ENCODE data around the gene IRF4.

IRF4 gene

GRCh38 chr6:359261-360035, 32.1 kb upstream of the IRF4 start:
- H3K27ac ChIP-seq = no peak overlapping the region
- H3K4me3 ChIP-seq (ENCODE audit: low read depth, low read length) = no peak overlapping the region
- TF ChIP-seq, protein P1, sequence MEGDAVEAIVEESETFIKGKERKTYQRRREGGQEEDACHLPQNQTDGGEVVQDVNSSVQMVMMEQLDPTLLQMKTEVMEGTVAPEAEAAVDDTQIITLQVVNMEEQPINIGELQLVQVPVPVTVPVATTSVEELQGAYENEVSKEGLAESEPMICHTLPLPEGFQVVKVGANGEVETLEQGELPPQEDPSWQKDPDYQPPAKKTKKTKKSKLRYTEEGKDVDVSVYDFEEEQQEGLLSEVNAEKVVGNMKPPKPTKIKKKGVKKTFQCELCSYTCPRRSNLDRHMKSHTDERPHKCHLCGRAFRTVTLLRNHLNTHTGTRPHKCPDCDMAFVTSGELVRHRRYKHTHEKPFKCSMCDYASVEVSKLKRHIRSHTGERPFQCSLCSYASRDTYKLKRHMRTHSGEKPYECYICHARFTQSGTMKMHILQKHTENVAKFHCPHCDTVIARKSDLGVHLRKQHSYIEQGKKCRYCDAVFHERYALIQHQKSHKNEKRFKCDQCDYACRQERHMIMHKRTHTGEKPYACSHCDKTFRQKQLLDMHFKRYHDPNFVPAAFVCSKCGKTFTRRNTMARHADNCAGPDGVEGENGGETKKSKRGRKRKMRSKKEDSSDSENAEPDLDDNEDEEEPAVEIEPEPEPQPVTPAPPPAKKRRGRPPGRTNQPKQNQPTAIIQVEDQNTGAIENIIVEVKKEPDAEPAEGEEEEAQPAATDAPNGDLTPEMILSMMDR (IDR thresholded peaks at IDR 0.05; ENCODE audit: low read depth, low read length) = no peak
- H3K27me3 ChIP-seq (ENCODE audit: insufficient read depth, low read depth, severe bottlenecking) = peaks cover 63% of the 10 kb centered on the region
- H3K36me3 ChIP-seq = no peaks in the 10 kb centered on the region
- DNase-seq = no peak
- H3K9me3 ChIP-seq (ENCODE audit: severe bottlenecking) = peaks cover 7% of the 10 kb centered on the region

DNA sequence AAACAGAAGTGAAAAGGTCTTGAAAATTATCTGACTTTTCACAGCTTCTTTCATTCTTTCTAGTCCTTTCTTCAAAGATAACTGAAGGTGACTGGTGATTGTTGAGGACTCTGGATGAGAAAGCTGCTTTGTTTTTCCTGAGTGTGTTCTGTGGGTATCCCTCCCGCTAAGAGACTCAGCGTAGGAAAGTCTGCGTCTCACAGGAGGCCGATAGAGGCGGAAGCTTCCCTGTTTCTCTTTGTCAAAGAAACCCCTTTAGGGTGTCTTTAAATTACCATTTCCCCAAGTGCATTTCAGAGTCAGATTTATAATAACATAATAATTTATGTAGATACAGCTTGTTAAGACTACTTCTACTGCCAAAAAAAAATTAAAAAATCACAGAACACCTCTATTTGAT, 31.2 kb upstream of the IRF4 start:
- Histone ChIP-seq H3K4me3 (ENCODE audit: low read depth, low read length) (no peak overlapping the region), H3K9me3 (ENCODE audit: severe bottlenecking) (peaks cover 7% of the 10 kb centered on the region), H3K27me3 (ENCODE audit: insufficient read depth, low read depth, severe bottlenecking) (peaks cover 67% of the 10 kb centered on the region), H3K36me3 (no peaks in the 10 kb centered on the region), H3K27ac (no peak overlapping the region)
- DNase-seq = no peak
- TF ChIP-seq, protein P1 (IDR thresholded peaks at IDR 0.05; ENCODE audit: low read depth, low read length) = no peak

DNA sequence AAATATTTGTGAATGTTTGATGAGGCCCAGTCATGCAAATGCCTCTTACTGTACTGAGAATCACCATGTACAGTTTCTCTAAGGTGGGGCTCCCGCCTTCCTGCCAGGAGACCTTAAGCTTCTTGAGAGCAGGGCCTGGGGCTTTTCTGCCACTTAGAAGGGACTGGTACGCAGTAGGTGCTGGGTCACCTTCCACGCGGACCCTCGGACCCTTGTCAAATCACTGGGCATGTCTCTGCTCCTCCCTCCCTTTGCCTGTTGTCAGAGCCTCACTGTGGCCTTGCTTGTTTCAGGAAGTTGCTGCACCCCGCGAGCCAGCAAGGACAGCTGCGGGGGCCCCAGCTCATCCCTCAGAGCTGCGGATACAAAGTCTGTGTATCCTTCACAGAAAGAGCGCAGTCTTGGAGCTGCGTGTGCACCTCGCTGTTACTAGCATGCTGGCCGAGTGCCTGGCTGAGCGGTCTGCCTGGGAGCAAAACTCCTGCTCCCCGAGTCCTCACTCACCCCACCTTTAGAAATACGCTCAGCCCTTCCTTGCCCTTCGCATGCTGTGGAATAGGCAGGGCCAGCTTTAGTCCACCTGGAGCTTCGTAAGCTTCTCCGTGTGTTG, 30.7 kb upstream of the IRF4 start:
- Histone ChIP-seq H3K4me3 (ENCODE audit: low read depth, low read length) (no peak overlapping the region), H3K9me3 (ENCODE audit: severe bottlenecking) (peaks cover 7% of the 10 kb centered on the region), H3K27me3 (ENCODE audit: insufficient read depth, low read depth, severe bottlenecking) (peaks cover 71% of the 10 kb centered on the region), H3K27ac (no peak overlapping the region), H3K36me3 (no peaks in the 10 kb centered on the region)
- DNase-seq = no peak
- TF ChIP-seq, protein P1 (IDR thresholded peaks at IDR 0.05; ENCODE audit: low read depth, low read length) = no peak

DNA sequence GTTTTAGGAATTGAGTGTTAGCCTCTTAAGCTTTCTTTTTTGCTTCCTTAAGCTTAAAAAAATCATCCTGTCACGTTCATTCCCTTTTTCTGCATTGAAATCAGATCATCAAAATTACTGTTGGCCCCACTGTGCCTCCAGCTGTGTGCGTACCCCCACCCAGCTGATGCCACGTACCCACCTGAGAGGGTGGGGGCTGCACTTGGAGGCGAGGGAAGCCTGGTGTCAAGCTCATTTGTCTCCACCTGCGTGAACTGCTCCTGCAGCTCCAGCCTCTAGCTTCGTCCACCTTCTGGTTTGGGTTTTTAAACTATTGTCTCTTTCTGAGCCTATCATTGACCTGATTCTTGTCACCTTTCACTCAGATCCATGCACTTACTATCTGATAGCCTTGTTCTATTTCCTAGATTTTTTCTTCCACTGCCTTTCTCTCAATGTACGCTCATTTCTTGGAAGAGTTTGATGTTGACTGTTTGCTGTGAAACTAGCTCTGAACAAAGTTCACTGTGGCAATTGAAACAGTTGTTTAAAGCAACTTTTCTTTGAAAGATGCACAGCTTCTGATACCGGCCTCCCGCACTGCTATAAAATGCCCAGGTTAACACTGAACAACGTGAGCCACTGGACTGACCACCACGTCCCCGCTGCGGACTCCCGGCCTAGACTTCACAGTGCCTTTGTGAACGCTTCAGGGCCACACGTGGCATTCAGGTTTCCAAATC, 30.0 kb upstream of the IRF4 start:
- DNase-seq = no peak
- TF ChIP-seq, protein P1 (IDR thresholded peaks at IDR 0.05; ENCODE audit: low read depth, low read length) = no peak
- Histone ChIP-seq H3K4me3 (ENCODE audit: low read depth, low read length) (no peak overlapping the region), H3K9me3 (ENCODE audit: severe bottlenecking) (peaks cover 7% of the 10 kb centered on the region), H3K36me3 (no peaks in the 10 kb centered on the region), H3K27me3 (ENCODE audit: insufficient read depth, low read depth, severe bottlenecking) (peaks cover 73% of the 10 kb centered on the region), H3K27ac (no peak overlapping the region)

DNA sequence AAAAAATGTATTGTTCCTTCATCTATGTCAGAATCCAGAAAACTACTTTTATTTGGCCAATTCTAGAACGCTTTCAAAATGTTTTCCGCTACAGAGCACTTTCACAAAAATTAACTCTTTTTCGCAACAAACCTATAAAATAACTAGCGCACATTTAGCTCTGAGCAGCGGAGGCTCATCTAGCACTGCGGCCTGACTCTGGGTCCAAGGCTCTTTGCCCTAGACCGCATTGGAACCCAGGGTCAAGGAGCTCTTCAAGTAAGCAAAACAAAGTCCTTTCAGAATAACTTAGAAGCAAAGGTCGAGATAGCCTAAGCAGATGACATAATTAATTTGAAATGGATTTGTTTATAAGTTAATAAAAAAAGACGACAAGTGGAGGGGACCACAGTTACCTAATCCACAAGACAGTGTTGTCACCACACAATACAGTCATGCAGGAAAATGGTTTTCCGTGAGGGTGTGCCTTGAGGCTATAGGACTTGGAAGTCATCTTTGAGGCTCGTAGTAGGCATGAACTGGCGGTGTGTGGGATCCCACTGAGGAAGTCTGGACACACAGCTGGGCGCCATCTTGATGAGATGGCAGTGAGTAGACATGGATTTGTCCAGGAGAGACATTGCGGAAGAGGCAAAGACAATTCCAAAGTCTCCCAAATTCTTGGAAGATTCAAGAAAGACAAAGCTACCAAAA, 29.2 kb upstream of the IRF4 start:
- no peak overlapping the region for H3K4me3 ChIP-seq (ENCODE audit: low read depth, low read length)
- peaks cover 70% of the 10 kb centered on the region for H3K27me3 ChIP-seq (ENCODE audit: insufficient read depth, low read depth, severe bottlenecking)
- DNase-seq = no peak
- peaks cover 7% of the 10 kb centered on the region for H3K9me3 ChIP-seq (ENCODE audit: severe bottlenecking)
- TF ChIP-seq, protein P1 (IDR thresholded peaks at IDR 0.05; ENCODE audit: low read depth, low read length) = no peak
- H3K36me3 ChIP-seq = no peaks in the 10 kb centered on the region
- H3K27ac ChIP-seq = no peak overlapping the region

All from WERI-Rb-1 (cell line).